Neural crest cell (in vitro differentiated cells): ENCODE results near the gene C1orf146. TPM values are rescaled to one million over a fixed set of nuclear protein-coding genes. Genes with fewer than 3 reads are reported as not detected.

Source experiments
- DNase-seq: peaks from one replicate; pipeline ENCODE4 v3.0.0; 2021; ENCODE audit warnings: low read depth, mixed read lengths, low spot score
- H3K27ac Mint-ChIP-seq: one replicate; pipeline ENCODE4 v1.8.0; 2021; ENCODE audit warnings: mild to moderate bottlenecking, mixed read lengths; ENCODE audit not compliant: unreplicated experiment
- H3K27me3 Mint-ChIP-seq: 2 replicates; pipeline ENCODE4 v1.8.0; 2021; ENCODE audit warnings: low read depth, mild to moderate bottlenecking, mixed read lengths
- H3K36me3 Mint-ChIP-seq: 2 replicates; pipeline ENCODE4 v1.8.0; 2021; ENCODE audit warnings: low read depth, mild to moderate bottlenecking, mixed read lengths
- H3K4me1 Mint-ChIP-seq: 2 replicates; pipeline ENCODE4 v1.8.0; 2021; ENCODE audit warnings: mixed read lengths
- H3K4me3 Mint-ChIP-seq: one replicate; pipeline ENCODE4 v1.8.0; 2021; ENCODE audit warnings: mild to moderate bottlenecking, mixed read lengths
- H3K9me3 Mint-ChIP-seq: 2 replicates; pipeline ENCODE4 v1.8.0; 2021; ENCODE audit warnings: mixed read lengths
- CTCF ChIP-seq: fragments of 200-600 bp; sonication (generic); conservative IDR thresholded peaks from 2 replicates; pipeline ENCODE4 v1.5.0; 2021; ENCODE audit warnings: antibody characterized with exemption, mild to moderate bottlenecking
- long read RNA-seq: library from polyadenylated mRNA; unstranded; transcript quantifications from one replicate; pipeline ENCODE4 v2.0.0, GENCODE V29; 2020
- total RNA-seq: library from RNA; stranded (reverse); gene quantifications from 2 replicates; pipeline ENCODE4 v1.2.1, GENCODE V29; 2021

C1orf146 gene
- total RNA-seq, result not detected in 2 replicates
- long read RNA-seq, result 0 reads

- H3K27ac Mint-ChIP-seq, result no peak within 1 kb of the TSS
Measured at GRCh38 chr1:92217721-92218120, at the start of gene C1orf146. TSS of gene C1orf146 (plus strand) at chr1:92217915. CDS start at chr1:92231421, 13,506 bp downstream.

GRCh38 chr1:92168657-92169056 is 49.1 kb upstream of the C1orf146 start:
- Mint-ChIP-seq H3K27ac (no peak overlapping the region), H3K36me3 (no peaks in the 10 kb centered on the region), H3K9me3 (peaks cover 3% of the 10 kb centered on the region), H3K4me3 (no peak overlapping the region), H3K4me1 (peaks cover 4% of the 10 kb centered on the region), H3K27me3 (no peaks in the 10 kb centered on the region)
- no peak for TF ChIP-seq CTCF
- no peak for DNase-seq

More at GRCh38 chr1:92217721-92218120, at the start of gene C1orf146:
- Mint-ChIP-seq H3K36me3 (no peaks in the 10 kb centered on the region), H3K4me3 (no peak within 1 kb of the TSS), H3K4me1 (no peaks in the 10 kb centered on the region), H3K27me3 (no peaks in the 10 kb centered on the region), H3K9me3 (no peaks in the 10 kb centered on the region)
- DNase-seq, result no peak
- no peak for TF ChIP-seq CTCF

DNA sequence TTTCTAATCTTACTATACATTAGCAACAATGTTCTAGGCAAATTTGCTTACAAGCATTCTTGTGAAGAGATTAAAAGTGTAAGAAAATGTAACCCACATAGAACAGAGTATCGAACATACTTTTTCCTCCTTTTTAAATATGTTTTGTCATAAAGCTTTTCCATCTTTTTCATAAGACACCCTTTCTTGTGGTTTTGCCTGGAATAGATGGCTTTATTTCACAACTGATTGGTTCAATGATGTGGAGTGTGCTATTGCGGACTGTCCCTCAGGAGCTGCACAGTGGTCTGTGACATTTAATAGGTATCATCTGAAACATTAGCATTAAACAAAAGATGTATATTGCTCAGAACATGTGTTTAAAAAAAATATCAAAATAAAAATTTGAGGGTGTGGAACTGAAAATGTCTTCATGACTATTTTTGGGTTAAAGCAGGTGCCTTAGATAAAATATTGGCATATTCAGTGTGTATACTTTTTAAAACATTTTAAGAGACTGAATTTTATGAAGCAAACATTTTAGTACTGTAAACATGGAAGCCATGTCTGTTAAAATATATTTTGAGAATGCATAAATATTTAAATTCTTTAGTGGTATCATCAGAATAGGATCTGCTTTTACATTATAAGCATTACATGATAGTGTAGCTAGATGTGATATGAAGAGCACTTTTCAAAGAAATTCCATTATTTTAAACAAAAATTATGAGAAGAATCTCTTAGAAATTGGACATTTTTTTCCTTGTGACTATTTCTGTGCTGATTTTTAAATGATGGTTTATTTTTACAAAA is 48.3 kb upstream of the C1orf146 start:
- Mint-ChIP-seq H3K4me3 (no peak overlapping the region), H3K27me3 (no peaks in the 10 kb centered on the region), H3K27ac (no peak overlapping the region), H3K9me3 (no peaks in the 10 kb centered on the region), H3K36me3 (no peaks in the 10 kb centered on the region), H3K4me1 (peaks cover 4% of the 10 kb centered on the region)
- no peak for DNase-seq
- TF ChIP-seq CTCF, result no peak

DNA sequence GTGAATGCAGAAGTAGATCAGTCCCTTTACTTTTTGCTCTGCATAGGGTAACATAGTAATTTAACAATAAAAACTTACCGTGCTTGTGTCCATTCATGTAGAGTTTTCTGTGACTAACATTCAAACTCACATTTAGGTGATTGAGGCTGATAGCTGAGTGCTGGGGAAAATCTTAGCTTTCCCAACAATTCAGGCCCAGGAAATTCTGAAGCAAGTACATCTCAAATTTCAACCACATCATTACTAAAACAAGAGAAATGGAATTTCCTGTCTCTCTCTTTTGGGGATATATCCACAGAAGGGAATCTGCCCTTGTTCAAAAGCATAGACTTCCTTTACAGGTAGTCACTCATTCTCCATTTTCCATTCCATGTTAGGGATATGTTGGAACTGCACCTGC is 33.1 kb upstream of the C1orf146 start:
- no peaks in the 10 kb centered on the region for H3K9me3 Mint-ChIP-seq
- peaks cover 4% of the 10 kb centered on the region for H3K36me3 Mint-ChIP-seq
- H3K27me3 Mint-ChIP-seq, result no peaks in the 10 kb centered on the region
- no peak for TF ChIP-seq CTCF
- no peak overlapping the region for H3K4me3 Mint-ChIP-seq
- DNase-seq, result no peak
- no peak overlapping the region for H3K27ac Mint-ChIP-seq
- H3K4me1 Mint-ChIP-seq, result no peaks in the 10 kb centered on the region

GRCh38 chr1:92186081-92186480 is 31.6 kb upstream of the C1orf146 start:
- Mint-ChIP-seq H3K27me3 (no peaks in the 10 kb centered on the region), H3K27ac (no peak overlapping the region)

More at GRCh38 chr1:92186081-92186480, 31.6 kb upstream of the C1orf146 start:
- Mint-ChIP-seq H3K9me3 (no peaks in the 10 kb centered on the region), H3K36me3 (peaks cover under 1% of the 10 kb centered on the region), H3K4me3 (no peak overlapping the region), H3K4me1 (no peaks in the 10 kb centered on the region)
- no peak for DNase-seq
- no peak for TF ChIP-seq CTCF
